Body of pancreas (tissue), 4 donors: ENCODE results near the gene CAMTA1. TPM values are rescaled to one million over a fixed set of nuclear protein-coding genes. Genes with fewer than 3 reads are reported as not detected.

ENCODE experiments used
- ATAC-seq: fragments of 150-250 bp; one replicate; pipeline ENCODE4 v1.9.1; 2016
- DNase-seq, 4 donors: peaks; one replicate each; pipeline ENCODE4 v3.0.0-alpha.2; 2019
- H3K27ac ChIP-seq, 4 donors: fragments of 200-600 bp; sonication (generic); 1 replicate in 3 of 4; 2 replicates in 1 of 4; pipeline versions ENCODE4 v1.5.1 to v1.6.1; 2016 to 2019; ENCODE audit warnings: mild to moderate bottlenecking in 1 of 4, mixed read lengths in 1 of 4, moderate library complexity in 1 of 4
- H3K27me3 ChIP-seq, 2 donors: fragments of 200-600 bp; sonication (generic); one replicate each; pipeline ENCODE4 v1.6.0; 2016; ENCODE audit warnings: mild to moderate bottlenecking in 1 of 2
- H3K36me3 ChIP-seq, 2 donors: fragments of 200-600 bp; sonication (generic); replicated peaks in 1 of 2; 2 replicates each; pipeline ENCODE4 v1.5.1; 2016; ENCODE audit warnings: low read depth in 2 of 2; ENCODE audit not compliant: insufficient read depth in 1 of 2
- H3K4me1 ChIP-seq: fragments of 200-600 bp; sonication (generic); one replicate; pipeline ENCODE4 v1.6.0; 2016
- H3K4me3 ChIP-seq, 2 donors: fragments of 200-600 bp; sonication (generic); 1 replicate in 1 of 2; 2 replicates in 1 of 2; pipeline ENCODE4 v1.5.1; 2016 to 2019
- H3K9me3 ChIP-seq, 3 donors: fragments of 200-600 bp; sonication (generic); 1 replicate in 2 of 3; 2 replicates in 1 of 3; pipeline ENCODE4 v1.5.1; 2016
- POLR2A ChIP-seq, 3 donors: fragments of 450-650 bp; IDR thresholded peaks; one replicate each; pipeline ENCODE4 v1.6.1; 2016; ENCODE audit warnings: antibody characterized with exemption in 3 of 3, mild to moderate bottlenecking in 2 of 3
- WGBS, 2 donors: methylation state at CpG; one replicate each; pipeline ENCODE4 v1.1.5; 2017; 5-methylcytosine and 5-hydroxymethylcytosine counted together
- intact Hi-C: fragments of 100-400 bp; cut with DNase I; formaldehyde crosslinking; loops from one replicate; pipeline ENCODE4 v1.15.1; 2023
- total RNA-seq, 2 donors: library from RNA; depleted of rRNA; stranded (reverse); fragments of >200 nt; gene quantifications; one replicate each; pipeline ENCODE4 v1.1.0, GENCODE V29; 2016
- TF ChIP-seq, protein P1 (sequence below), 7 experiments: fragments of 450-650 bp in 4 of 7; fragments of 200-600 bp in 3 of 7; sonication (generic) in 3 of 7; IDR thresholded peaks; one replicate each; pipeline ENCODE4 v1.5.1; 2016 to 2019; ENCODE audit warnings: antibody characterized with exemption in 7 of 7

CAMTA1 gene
- total RNA-seq, 2 donors from 2014 or later = 36.3 to 59.7 TPM

GRCh38 chr1:7425771-7426170 is 640.5 kb downstream of the CAMTA1 start:
- no peaks in the 10 kb centered on the region for H3K9me3 ChIP-seq
- peak; percentile 34 to 68 (median 60) for DNase-seq
- WGBS, 2 donors = 72 to 74% methylated on average over 3 of the region's 3 CpGs

GRCh38 chr1:7426780-7427604 is 641.7 kb downstream of the CAMTA1 start:
- ATAC-seq = no peak
- Histone ChIP-seq H3K9me3 (no peaks in the 10 kb centered on the region), H3K36me3 (no peaks in the 10 kb centered on the region), H3K27me3 (no peaks in the 10 kb centered on the region), H3K4me1 (peaks cover 16% of the 10 kb centered on the region), H3K27ac (no peak overlapping the region), H3K4me3 (no peak overlapping the region)
- intact Hi-C loops = no loop called here
- 82 to 90% methylated on average over 17 of the region's 17 CpGs for WGBS, 2 donors
- no peak for DNase-seq
- TF ChIP-seq, protein P1, sequence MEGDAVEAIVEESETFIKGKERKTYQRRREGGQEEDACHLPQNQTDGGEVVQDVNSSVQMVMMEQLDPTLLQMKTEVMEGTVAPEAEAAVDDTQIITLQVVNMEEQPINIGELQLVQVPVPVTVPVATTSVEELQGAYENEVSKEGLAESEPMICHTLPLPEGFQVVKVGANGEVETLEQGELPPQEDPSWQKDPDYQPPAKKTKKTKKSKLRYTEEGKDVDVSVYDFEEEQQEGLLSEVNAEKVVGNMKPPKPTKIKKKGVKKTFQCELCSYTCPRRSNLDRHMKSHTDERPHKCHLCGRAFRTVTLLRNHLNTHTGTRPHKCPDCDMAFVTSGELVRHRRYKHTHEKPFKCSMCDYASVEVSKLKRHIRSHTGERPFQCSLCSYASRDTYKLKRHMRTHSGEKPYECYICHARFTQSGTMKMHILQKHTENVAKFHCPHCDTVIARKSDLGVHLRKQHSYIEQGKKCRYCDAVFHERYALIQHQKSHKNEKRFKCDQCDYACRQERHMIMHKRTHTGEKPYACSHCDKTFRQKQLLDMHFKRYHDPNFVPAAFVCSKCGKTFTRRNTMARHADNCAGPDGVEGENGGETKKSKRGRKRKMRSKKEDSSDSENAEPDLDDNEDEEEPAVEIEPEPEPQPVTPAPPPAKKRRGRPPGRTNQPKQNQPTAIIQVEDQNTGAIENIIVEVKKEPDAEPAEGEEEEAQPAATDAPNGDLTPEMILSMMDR (IDR thresholded peaks at IDR 0.05) = no peak
- TF ChIP-seq POLR2A (IDR thresholded peaks at IDR 0.05) = no peak

More at GRCh38 chr1:7425771-7426170, 640.5 kb downstream of the CAMTA1 start:
- no peak for TF ChIP-seq POLR2A (IDR thresholded peaks at IDR 0.05)
- TF ChIP-seq, protein P1 (IDR thresholded peaks at IDR 0.05) = no peak
- peaks cover 16% of the 10 kb centered on the region for H3K4me1 ChIP-seq
- no peaks in the 10 kb centered on the region for H3K36me3 ChIP-seq
- no peak for ATAC-seq
- intact Hi-C loops = no loop called here
- no peak overlapping the region for H3K27ac ChIP-seq
- H3K4me3 ChIP-seq = no peak overlapping the region
- H3K27me3 ChIP-seq = no peaks in the 10 kb centered on the region

- TF ChIP-seq, protein P1 (IDR thresholded peaks at IDR 0.05) = no peak
- no peak for TF ChIP-seq POLR2A (IDR thresholded peaks at IDR 0.05)
- DNase-seq (no peak), ATAC-seq (no peak)
- WGBS, 2 donors = 70 to 71% methylated on average over 17 of the region's 17 CpGs
- intact Hi-C loops = no loop called here
- no peaks in the 10 kb centered on the region for H3K36me3 ChIP-seq
- H3K4me1 ChIP-seq = peaks cover 16% of the 10 kb centered on the region
- no peak overlapping the region for H3K4me3 ChIP-seq
- H3K9me3 ChIP-seq = no peaks in the 10 kb centered on the region
- H3K27me3 ChIP-seq = no peaks in the 10 kb centered on the region
- no peak overlapping the region for H3K27ac ChIP-seq
Measured at GRCh38 chr1:7427605-7428300, 642.5 kb downstream of the CAMTA1 start.

DNA sequence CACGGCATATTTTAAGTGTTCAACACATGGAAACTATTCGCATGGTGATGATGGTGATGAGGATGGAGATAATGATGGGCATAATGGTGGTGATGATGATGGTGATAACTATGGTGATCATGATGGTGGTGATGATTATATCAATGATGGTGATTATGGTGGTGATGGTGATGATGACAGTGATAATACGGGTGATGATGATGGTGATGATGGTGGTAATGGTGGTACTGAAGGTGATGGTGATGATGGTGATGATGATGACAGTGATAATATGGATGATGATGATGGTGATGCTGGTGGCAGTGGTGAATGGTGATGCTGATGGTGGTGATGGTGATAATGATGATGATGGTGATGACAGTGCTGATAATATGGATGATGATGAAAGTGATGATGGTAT is 644.0 kb downstream of the CAMTA1 start:
- Histone ChIP-seq H3K36me3 (no peaks in the 10 kb centered on the region), H3K9me3 (peaks cover 0 to 3% (median 0%) of the 10 kb centered on the region in 3 donors), H3K27me3 (no peaks in the 10 kb centered on the region), H3K4me1 (peaks cover 16% of the 10 kb centered on the region), H3K27ac (no peak overlapping the region), H3K4me3 (no peak overlapping the region)
- no peak for DNase-seq
- 85 to 88% methylated on average over 3 of the region's 3 CpGs for WGBS, 2 donors
- intact Hi-C loops = no loop called here
- no peak for TF ChIP-seq POLR2A (IDR thresholded peaks at IDR 0.05)
- TF ChIP-seq, protein P1 (IDR thresholded peaks at IDR 0.05) = no peak
- no peak for ATAC-seq
